RWPE1 (cell line): ENCODE data around the gene MVK.

Source experiments
- CTCF ChIA-PET: fragments of 350-600 bp; sonication (Branson Sonifier 250); formaldehyde crosslinking; extraction: SDS; loops from one replicate; lab custom pipeline; 2021; lab: Yijun Ruan, JAX
- POLR2A ChIA-PET: fragments of 400-600 bp; formaldehyde crosslinking; extraction: SDS; loops from one replicate; lab custom pipeline; 2020; ENCODE audit warnings: antibody characterized with exemption; ENCODE audit not compliant: low non-redundant PET; lab: Yijun Ruan, JAX
- DNase-seq: peaks from one replicate; pipeline ENCODE4 v3.0.0; 2012; ENCODE audit warnings: low spot score
- H3K27ac ChIP-seq: fragments of 450-650 bp; 2 replicates; pipeline ENCODE4 v1.5.1; 2017
- CTCF ChIP-seq: fragments of 450-650 bp; conservative IDR thresholded peaks from 2 replicates; pipeline ENCODE4 v1.5.1; 2017; ENCODE audit warnings: low read depth, mild to moderate bottlenecking

MVK gene

GRCh38 chr12:109550281-109550680 lies 23.3 kb upstream of the MVK start:
- TF ChIP-seq CTCF: no peak
- no peak overlapping the region for H3K27ac ChIP-seq
- POLR2A ChIA-PET: no interaction called here
- CTCF ChIA-PET: interaction anchor here (0.6 kb wide), 1 partner anchor 320 kb away, joined by 3 read pairs; no protein-coding TSS in a partner anchor
- DNase-seq: no peak

- no peak overlapping the region for H3K27ac ChIP-seq
- CTCF ChIA-PET: no interaction called here
- TF ChIP-seq CTCF: no peak
- no peak for DNase-seq
- POLR2A ChIA-PET: no interaction called here
Measured at GRCh38 chr12:109551108-109551507, 22.5 kb upstream of the MVK start.

- TF ChIP-seq CTCF: no peak
- CTCF ChIA-PET: no interaction called here
- POLR2A ChIA-PET: no interaction called here
Measured at GRCh38 chr12:109552971-109553370, 20.6 kb upstream of the MVK start.

GRCh38 chr12:109553483-109553882 lies 20.1 kb upstream of the MVK start:
- ChIA-PET CTCF (no interaction called here), POLR2A (no interaction called here)
- H3K27ac ChIP-seq: no peak overlapping the region
- DNase-seq: no peak
- TF ChIP-seq CTCF: no peak

More at GRCh38 chr12:109552971-109553370, 20.6 kb upstream of the MVK start:
- no peak overlapping the region for H3K27ac ChIP-seq
- no peak for DNase-seq

GRCh38 chr12:109553906-109554500 lies 19.6 kb upstream of the MVK start:
- DNase-seq: no peak
- CTCF ChIA-PET: no interaction called here
- no peak for TF ChIP-seq CTCF
- POLR2A ChIA-PET: no interaction called here
- no peak overlapping the region for H3K27ac ChIP-seq

- TF ChIP-seq CTCF: no peak
- DNase-seq: no peak
- ChIA-PET CTCF (no interaction called here), POLR2A (no interaction called here)
- H3K27ac ChIP-seq: no peak overlapping the region
Measured at GRCh38 chr12:109554761-109555160, 18.8 kb upstream of the MVK start.
